Measurements from ENCODE around the gene RAB3D. TPM values are rescaled to one million over a fixed set of nuclear protein-coding genes. Genes with fewer than 3 reads are reported as not detected.
"Not testable (repeated sequence)": the region's sequence is repeated elsewhere in the genome, so short reads cannot be mapped to it uniquely, and the experiment has no call there.

RAB3D gene
- total RNA-seq, 1 donor from 2014 or later: 33.6 TPM

GRCh38 chr19:11347546-11348039 lies 8.1 kb upstream of the RAB3D start:
- Histone ChIP-seq H3K27me3 (no peaks in the 10 kb centered on the region), H3K9me3 (no peaks in the 10 kb centered on the region), H3K36me3 (no peaks in the 10 kb centered on the region), H3K27ac (peak overlapping the region in 1 of 2 donors; percentile 79), H3K4me1 (peaks cover 11 to 17% of the 10 kb centered on the region in 2 donors), H3K4me3 (no peak overlapping the region)
- intact Hi-C loops (cut with DNase I): no loop called here
- no peak for DNase-seq (ENCODE audit: low spot score in 2 of 2)
- TF ChIP-seq CTCF (IDR thresholded peaks at IDR 0.05): no peak

- Histone ChIP-seq H3K36me3 (peaks cover 0 to 2% of the 10 kb centered on the region in 2 donors), H3K27me3 (no peaks in the 10 kb centered on the region), H3K27ac (peak within 1 kb of the TSS; percentile 79 to 94), H3K4me3 (peak within 1 kb of the TSS; percentile 65 to 92), H3K9me3 (no peaks in the 10 kb centered on the region), H3K4me1 (peaks cover 11 to 17% of the 10 kb centered on the region in 2 donors)
- DNase-seq (ENCODE audit: low spot score in 2 of 2): peak; percentile 98 to 100
- intact Hi-C loops (cut with DNase I): loop anchor here (1.0 kb wide), 3 partner anchors 9 to 89 kb away; partner anchors contain the start of genes ODAD3, PLPPR2, PRKCSH and SWSAP1
- no peak for TF ChIP-seq CTCF (IDR thresholded peaks at IDR 0.05)
Observed at GRCh38 chr19:11346104-11346940, 6.9 kb upstream of the RAB3D start, which contains the start of the genes CCDC159 and TMEM205. Gene CCDC159, plus strand, starts transcription at chr19:11346519. Its CDS starts 88 bp downstream, at chr19:11346607. Gene TMEM205, minus strand, starts transcription at chr19:11346268. Its CDS starts 649 bp downstream, at chr19:11345619.

GRCh38 chr19:11345122-11345803 lies 5.8 kb upstream of the RAB3D start:
- no peaks in the 10 kb centered on the region for H3K9me3 ChIP-seq
- H3K4me3 ChIP-seq: peak overlapping the region; percentile 65 to 92
- H3K36me3 ChIP-seq: peaks cover 0 to 2% of the 10 kb centered on the region in 2 donors
- no peaks in the 10 kb centered on the region for H3K27me3 ChIP-seq
- H3K4me1 ChIP-seq: peaks cover 11 to 17% of the 10 kb centered on the region in 2 donors
- H3K27ac ChIP-seq: peak overlapping the region; percentile 79 to 94
- no peak for TF ChIP-seq CTCF (IDR thresholded peaks at IDR 0.05)
- no peak for DNase-seq (ENCODE audit: low spot score in 2 of 2)
- intact Hi-C loops (cut with DNase I): no loop called here

- intact Hi-C loops (cut with DNase I): no loop called here
- Histone ChIP-seq H3K4me1 (peaks cover 16 to 27% of the 10 kb centered on the region in 2 donors), H3K27ac (no peak overlapping the region), H3K27me3 (no peaks in the 10 kb centered on the region), H3K4me3 (no peak overlapping the region), H3K9me3 (no peaks in the 10 kb centered on the region), H3K36me3 (peaks cover 0 to 2% of the 10 kb centered on the region in 2 donors)
- no peak for DNase-seq (ENCODE audit: low spot score in 2 of 2)
- no peak for TF ChIP-seq CTCF (IDR thresholded peaks at IDR 0.05)
Observed at GRCh38 chr19:11342429-11342828, 3.0 kb upstream of the RAB3D start.

- Histone ChIP-seq H3K36me3 (peaks cover 18% of the 10 kb centered on the region in 2 donors), H3K27ac (peak overlapping the region in 1 of 2 donors; percentile 49), H3K4me1 (peaks cover 8 to 23% of the 10 kb centered on the region in 2 donors), H3K4me3 (peak overlapping the region; percentile 71 to 90)
- intact Hi-C loops (cut with DNase I); DNase-seq (ENCODE audit: low spot score in 2 of 2); H3K27me3 ChIP-seq; H3K9me3 ChIP-seq: not testable (repeated sequence)
Observed at GRCh38 chr19:11340099-11340467, 626 bp upstream of the RAB3D start.

Measured in ascending aorta (tissue), 2 donors.